ENCODE measurements around the gene GPRC5C.

DNA sequence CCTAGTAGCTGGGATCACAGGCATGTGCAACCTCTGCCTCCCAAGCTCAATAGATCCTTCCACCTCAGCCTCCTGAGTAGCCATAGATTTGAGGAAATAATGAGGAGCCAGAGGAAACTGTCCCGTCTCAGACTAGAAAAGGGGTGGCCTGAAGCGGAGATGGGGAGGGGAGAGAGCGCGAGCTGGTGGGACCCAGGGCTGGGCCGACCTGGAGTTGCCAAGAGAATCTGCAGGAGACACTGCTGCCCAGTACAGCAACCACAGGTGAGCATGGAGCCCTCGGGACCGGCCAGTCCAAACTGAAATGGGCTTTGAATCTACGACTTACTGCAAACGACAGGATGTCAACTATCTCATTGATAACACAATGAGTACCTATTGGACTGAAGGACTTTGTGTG is 58.8 kb downstream of the GPRC5C start:
- TF ChIP-seq POLR2A (IDR thresholded peaks at IDR 0.05; ENCODE audit: extremely low read depth, insufficient read length) (no peak), CTCF (IDR thresholded peaks at IDR 0.05; ENCODE audit: low read depth, low read length) (no peak)

Measured in NB4 (cell line).